HL-60 (cell line): ENCODE data around the gene TBC1D7.

ENCODE experiments used
- DNase-seq, 2 experiments: peaks; one replicate each; pipeline ENCODE4 v3.0.0-alpha.2; 2010 to 2020; ENCODE audit warnings: low read depth in 1 of 2, low spot score in 1 of 2
- H3K27ac ChIP-seq: fragments of 250-450 bp; sonication (Bioruptor Pico); replicated peaks from 2 replicates; pipeline ENCODE4 v1.5.1; 2020; ENCODE audit warnings: mild to moderate bottlenecking, moderate library complexity
- H3K27me3 ChIP-seq: fragments of 250-450 bp; sonication (Bioruptor Pico); 2 replicates; pipeline ENCODE4 v1.5.1; 2021; ENCODE audit warnings: mild to moderate bottlenecking, moderate library complexity; ENCODE audit not compliant: insufficient read depth, poor library complexity, severe bottlenecking
- H3K4me3 ChIP-seq: replicated peaks from 2 replicates; pipeline ENCODE4 v1.5.1; 2011; ENCODE audit warnings: mild to moderate bottlenecking, control low read depth, low read length; ENCODE audit not compliant: insufficient read depth
- CTCF ChIP-seq: IDR thresholded peaks from one replicate; pipeline ENCODE4 v1.5.1; 2011; ENCODE audit warnings: low read length, control low read depth, inconsistent platforms; ENCODE audit not compliant: insufficient read depth
- GABPA ChIP-seq: IDR thresholded peaks from 2 replicates; pipeline ENCODE4 v1.6.1; 2012; ENCODE audit warnings: low read depth
- POLR2AphosphoS5 ChIP-seq: IDR thresholded peaks from 2 replicates; pipeline ENCODE4 v1.6.1; 2012; ENCODE audit warnings: low read depth
- SPI1 ChIP-seq: IDR thresholded peaks from 2 replicates; pipeline ENCODE4 v1.6.1; 2012; ENCODE audit warnings: low read depth, mild to moderate bottlenecking, borderline replicate concordance
- long read RNA-seq: library from polyadenylated mRNA; unstranded; transcript quantifications from one replicate; pipeline ENCODE4 v2.0.0, GENCODE V29; 2020
- TF ChIP-seq, protein P1 (sequence below): IDR thresholded peaks from 2 replicates; pipeline ENCODE4 v1.6.1; 2012; ENCODE audit warnings: low read depth; ENCODE audit not compliant: insufficient replicate concordance

TBC1D7 gene
- long read RNA-seq, transcript TBC1D7-204 (8 exons, 1,276 nt): minor isoform, 12 of 128 reads
- long read RNA-seq, transcript TBC1D7-202 (8 exons, 1,116 nt): major isoform, 23 of 128 reads
- long read RNA-seq, partial matches to known transcripts: 0 of 128 reads
- long read RNA-seq, other reads (novel, unspliced or antisense): 90 of 128 reads

- peak; percentile 81 to 92 for DNase-seq
- Histone ChIP-seq H3K27me3 (no peaks in the 10 kb centered on the region), H3K4me3 (peak within 1 kb of the TSS; percentile 97), H3K27ac (peak within 1 kb of the TSS; percentile 90)
- TF ChIP-seq POLR2AphosphoS5 (peak; percentile 79; the same call in 1 of the 2 replicates), SPI1 (no peak), GABPA (peak; percentile 41; the same call in 1 of the 2 replicates), CTCF (no peak)
- TF ChIP-seq, protein P1, sequence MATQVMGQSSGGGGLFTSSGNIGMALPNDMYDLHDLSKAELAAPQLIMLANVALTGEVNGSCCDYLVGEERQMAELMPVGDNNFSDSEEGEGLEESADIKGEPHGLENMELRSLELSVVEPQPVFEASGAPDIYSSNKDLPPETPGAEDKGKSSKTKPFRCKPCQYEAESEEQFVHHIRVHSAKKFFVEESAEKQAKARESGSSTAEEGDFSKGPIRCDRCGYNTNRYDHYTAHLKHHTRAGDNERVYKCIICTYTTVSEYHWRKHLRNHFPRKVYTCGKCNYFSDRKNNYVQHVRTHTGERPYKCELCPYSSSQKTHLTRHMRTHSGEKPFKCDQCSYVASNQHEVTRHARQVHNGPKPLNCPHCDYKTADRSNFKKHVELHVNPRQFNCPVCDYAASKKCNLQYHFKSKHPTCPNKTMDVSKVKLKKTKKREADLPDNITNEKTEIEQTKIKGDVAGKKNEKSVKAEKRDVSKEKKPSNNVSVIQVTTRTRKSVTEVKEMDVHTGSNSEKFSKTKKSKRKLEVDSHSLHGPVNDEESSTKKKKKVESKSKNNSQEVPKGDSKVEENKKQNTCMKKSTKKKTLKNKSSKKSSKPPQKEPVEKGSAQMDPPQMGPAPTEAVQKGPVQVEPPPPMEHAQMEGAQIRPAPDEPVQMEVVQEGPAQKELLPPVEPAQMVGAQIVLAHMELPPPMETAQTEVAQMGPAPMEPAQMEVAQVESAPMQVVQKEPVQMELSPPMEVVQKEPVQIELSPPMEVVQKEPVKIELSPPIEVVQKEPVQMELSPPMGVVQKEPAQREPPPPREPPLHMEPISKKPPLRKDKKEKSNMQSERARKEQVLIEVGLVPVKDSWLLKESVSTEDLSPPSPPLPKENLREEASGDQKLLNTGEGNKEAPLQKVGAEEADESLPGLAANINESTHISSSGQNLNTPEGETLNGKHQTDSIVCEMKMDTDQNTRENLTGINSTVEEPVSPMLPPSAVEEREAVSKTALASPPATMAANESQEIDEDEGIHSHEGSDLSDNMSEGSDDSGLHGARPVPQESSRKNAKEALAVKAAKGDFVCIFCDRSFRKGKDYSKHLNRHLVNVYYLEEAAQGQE: peak; percentile 25
Observed at GRCh38 chr6:13328076-13328874, at the start of gene TBC1D7. TBC1D7 (minus strand) TSS chr6:13328537; CDS start chr6:13326898, 1,639 bp downstream.

GRCh38 chr6:13377054-13377758 lies 48.9 kb upstream of the TBC1D7 start:
- DNase-seq: peak in 1 of 2 experiments; percentile 52
- Histone ChIP-seq H3K27ac (no peak overlapping the region), H3K27me3 (no peaks in the 10 kb centered on the region), H3K4me3 (no peak overlapping the region)
- TF ChIP-seq GABPA (no peak), SPI1 (peak; percentile 98)

DNA sequence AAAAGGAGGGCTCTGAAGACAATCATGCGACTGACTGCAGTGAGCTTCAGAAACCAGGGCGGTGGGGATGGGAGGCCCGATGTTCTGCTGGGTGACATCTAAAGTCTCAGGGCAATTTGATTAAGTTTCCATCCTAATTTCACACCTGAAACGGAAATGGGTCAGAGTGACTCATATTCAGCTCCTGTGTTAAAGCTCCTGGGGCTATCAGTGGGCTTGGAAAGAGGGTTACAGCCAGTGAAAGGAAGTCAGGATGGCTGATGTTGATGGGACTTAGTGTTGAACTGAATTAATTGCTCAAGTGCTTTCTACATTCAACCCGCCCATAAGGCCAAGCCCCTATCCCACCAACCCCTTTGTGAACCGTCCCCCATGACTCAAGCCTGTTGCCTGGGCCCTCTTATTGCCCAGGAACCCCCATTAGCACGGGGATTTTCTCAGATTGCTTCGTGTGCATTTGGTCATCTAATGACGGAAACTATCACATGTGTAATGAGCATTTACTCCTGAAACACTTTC lies 47.1 kb upstream of the TBC1D7 start:
- Histone ChIP-seq H3K27ac (no peak overlapping the region), H3K27me3 (no peaks in the 10 kb centered on the region), H3K4me3 (no peak overlapping the region)
- no peak for TF ChIP-seq GABPA
- no peak for TF ChIP-seq POLR2AphosphoS5
- TF ChIP-seq CTCF: no peak
- TF ChIP-seq, protein P1: no peak
- no peak for TF ChIP-seq SPI1
- DNase-seq: no peak

DNA sequence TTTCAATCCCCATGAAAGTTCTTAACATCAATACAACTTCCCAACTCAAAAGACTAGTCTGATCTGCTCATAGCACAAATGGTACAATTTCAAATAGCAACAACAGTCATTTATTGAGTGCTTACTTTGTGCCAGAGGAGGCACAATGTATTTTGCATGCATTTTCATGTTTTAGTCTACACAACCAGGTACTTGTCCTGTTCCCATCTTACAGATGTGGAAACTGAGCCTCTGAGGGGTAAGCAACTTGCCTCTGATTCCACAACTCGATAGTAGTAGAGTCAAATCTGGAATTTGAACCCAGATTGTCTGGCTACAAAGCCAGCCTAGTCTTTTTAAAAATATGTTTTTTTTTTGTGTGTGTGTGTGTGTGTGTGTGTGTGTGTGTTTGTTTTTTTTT lies 45.6 kb upstream of the TBC1D7 start:
- Histone ChIP-seq H3K27me3 (no peaks in the 10 kb centered on the region), H3K4me3 (no peak overlapping the region), H3K27ac (no peak overlapping the region)
- no peak for TF ChIP-seq SPI1
- no peak for TF ChIP-seq CTCF
- no peak for TF ChIP-seq POLR2AphosphoS5
- TF ChIP-seq, protein P1: no peak
- DNase-seq: no peak
